AG09309 (cell line): ENCODE results near the gene FBXO44.

Experiments used
- DNase-seq: peaks from one replicate; pipeline ENCODE4 v3.0.0-alpha.2; 2010; ENCODE audit warnings: low read depth
- H3K4me3 ChIP-seq: 2 replicates; pipeline ENCODE4 v1.5.1; 2011; ENCODE audit warnings: mild to moderate bottlenecking, low read depth, low read length, moderate library complexity; ENCODE audit not compliant: control insufficient read depth
- TF ChIP-seq, protein P1 (sequence below): IDR thresholded peaks from 2 replicates; pipeline ENCODE4 v1.5.1; 2011; ENCODE audit warnings: mild to moderate bottlenecking, low read depth, low read length, inconsistent platforms; ENCODE audit not compliant: insufficient read depth, control insufficient read depth; ENCODE audit errors: missing control alignments

Gene FBXO44

DNA sequence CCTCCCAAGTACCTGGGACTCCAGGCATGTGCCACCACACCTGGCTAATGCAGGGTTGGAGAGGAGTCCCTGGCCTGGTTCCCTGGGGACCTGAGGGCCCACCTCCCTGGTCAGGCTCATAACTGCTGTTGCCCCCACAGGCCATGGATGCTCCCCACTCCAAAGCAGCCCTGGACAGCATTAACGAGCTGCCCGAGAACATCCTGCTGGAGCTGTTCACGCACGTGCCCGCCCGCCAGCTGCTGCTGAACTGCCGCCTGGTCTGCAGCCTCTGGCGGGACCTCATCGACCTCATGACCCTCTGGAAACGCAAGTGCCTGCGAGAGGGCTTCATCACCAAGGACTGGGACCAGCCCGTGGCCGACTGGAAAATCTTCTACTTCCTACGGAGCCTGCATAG, 13.8 kb downstream of the FBXO44 start:
- TF ChIP-seq, protein P1, sequence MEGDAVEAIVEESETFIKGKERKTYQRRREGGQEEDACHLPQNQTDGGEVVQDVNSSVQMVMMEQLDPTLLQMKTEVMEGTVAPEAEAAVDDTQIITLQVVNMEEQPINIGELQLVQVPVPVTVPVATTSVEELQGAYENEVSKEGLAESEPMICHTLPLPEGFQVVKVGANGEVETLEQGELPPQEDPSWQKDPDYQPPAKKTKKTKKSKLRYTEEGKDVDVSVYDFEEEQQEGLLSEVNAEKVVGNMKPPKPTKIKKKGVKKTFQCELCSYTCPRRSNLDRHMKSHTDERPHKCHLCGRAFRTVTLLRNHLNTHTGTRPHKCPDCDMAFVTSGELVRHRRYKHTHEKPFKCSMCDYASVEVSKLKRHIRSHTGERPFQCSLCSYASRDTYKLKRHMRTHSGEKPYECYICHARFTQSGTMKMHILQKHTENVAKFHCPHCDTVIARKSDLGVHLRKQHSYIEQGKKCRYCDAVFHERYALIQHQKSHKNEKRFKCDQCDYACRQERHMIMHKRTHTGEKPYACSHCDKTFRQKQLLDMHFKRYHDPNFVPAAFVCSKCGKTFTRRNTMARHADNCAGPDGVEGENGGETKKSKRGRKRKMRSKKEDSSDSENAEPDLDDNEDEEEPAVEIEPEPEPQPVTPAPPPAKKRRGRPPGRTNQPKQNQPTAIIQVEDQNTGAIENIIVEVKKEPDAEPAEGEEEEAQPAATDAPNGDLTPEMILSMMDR = no peak
- no peak for DNase-seq
- H3K4me3 ChIP-seq = no peak overlapping the region

DNA sequence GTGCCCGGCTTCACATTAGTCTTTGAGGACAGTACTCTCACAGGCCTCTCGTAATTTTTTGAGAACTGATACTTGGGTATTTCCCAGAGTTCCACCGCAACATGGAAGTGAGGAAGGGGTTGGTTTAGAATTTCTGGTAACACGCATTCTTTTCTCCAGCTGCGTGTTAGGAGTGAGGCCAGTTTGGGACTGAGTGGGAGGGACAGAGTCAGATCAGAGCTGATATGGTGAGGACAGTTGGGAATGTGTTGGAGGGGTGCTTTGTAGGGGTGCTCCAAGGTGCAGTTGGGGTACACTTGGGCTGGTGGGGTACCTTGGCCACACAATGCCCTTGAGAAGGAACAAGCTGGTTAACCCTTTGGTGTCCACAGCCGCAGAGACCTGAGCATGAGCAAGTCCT, 16.1 kb downstream of the FBXO44 start:
- TF ChIP-seq, protein P1 = no peak
- no peak for DNase-seq
- no peak overlapping the region for H3K4me3 ChIP-seq

DNA sequence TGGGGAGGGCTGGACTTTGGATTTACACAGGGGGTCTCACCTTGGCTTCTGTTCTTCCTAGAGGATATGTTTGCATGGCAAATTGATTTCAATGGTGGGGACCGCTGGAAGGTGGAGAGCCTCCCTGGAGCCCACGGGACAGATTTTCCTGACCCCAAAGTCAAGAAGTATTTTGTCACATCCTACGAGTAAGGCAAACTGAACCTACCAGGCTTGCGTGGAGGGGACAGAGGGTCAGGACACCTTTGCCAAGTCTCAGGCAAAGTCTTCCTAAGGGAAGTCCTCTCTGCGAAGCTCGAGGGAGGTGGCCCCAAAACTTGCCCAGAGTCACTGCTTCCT, 16.5 kb downstream of the FBXO44 start:
- TF ChIP-seq, protein P1 = no peak
- no peak overlapping the region for H3K4me3 ChIP-seq
- DNase-seq = no peak

DNA sequence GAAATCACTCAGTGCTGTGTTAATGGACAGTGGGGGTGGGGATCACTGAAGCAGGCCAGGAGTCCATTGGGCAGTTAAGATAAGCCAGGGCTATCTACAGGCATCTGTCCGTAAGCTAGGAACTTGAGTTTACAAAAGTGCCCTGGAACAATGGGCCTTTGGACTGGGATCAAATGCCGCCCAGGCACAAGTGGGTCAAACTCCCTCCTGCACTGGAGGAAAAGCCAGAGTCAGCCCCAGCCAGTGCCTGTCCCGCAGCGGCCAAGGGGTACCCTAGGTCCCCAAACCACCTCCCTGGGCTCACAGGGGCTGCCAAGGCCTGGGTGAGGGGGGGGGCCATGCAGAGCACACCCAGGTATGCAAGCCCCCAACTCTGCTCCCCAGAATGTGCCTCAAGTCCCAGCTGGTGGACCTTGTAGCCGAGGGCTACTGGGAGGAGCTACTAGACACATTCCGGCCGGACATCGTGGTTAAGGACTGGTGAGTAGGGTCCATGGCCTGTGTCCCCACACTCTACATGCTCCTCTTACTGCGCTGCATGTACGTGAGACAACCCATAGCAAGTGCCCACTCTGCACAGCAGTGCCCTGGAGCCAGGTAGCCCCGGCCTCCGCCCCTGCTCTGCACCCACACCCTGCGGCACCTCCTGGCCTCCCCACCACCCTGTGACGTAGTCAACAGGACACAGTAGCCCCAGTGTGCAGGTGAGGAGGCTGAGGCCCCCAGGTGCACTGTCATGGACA, 17.0 kb downstream of the FBXO44 start:
- DNase-seq = no peak
- H3K4me3 ChIP-seq = no peak overlapping the region
- TF ChIP-seq, protein P1 = no peak

DNA sequence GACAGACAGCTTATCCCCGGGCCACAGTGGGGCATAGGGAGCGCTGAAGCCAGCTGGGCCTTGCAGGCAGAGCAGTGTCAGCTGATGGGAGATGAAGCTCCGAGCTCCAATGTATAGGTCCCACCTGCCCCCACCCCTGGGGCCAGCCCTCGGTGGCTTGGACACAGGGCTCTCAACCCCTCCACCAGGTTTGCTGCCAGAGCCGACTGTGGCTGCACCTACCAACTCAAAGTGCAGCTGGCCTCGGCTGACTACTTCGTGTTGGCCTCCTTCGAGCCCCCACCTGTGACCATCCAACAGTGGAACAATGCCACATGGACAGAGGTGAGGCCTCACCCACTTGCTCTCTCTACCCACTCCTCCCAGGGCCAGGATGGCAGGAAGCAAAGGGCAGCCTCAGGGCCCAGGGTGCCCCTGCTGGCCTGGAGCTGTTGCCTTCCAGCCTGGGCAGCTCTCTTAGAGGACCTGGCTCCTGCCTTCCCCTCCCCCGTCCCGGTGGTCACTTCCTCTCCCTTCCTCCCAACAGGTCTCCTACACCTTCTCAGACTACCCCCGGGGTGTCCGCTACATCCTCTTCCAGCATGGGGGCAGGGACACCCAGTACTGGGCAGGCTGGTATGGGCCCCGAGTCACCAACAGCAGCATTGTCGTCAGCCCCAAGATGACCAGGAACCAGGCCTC, 18.6 kb downstream of the FBXO44 start:
- TF ChIP-seq, protein P1 = no peak
- no peak for DNase-seq
- no peak overlapping the region for H3K4me3 ChIP-seq

DNA sequence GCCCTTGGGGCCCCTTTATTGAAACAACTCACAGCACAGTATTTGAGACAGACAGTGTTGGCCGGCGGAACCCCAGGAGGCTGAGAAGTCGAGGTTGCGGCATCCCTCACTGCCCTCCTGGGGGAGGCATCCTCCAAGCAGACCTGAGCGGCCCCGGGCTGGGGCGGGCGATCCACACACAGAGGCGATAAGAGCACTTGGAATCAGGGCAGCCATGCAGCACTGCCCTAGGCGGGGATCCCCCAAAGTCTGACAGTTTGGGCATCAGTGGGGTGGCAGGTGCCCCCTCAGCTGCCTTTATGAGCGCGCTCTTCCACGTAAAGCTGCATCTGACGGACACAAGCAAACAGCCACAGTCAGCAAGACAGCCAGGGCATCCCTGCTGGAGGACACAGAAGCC, 19.8 kb downstream of the FBXO44 start:
- TF ChIP-seq, protein P1 = no peak
- no peak overlapping the region for H3K4me3 ChIP-seq
- no peak for DNase-seq
